Left lung (tissue), 10 donors: ENCODE measurements around the gene MFAP4. TPM values are rescaled to one million over a fixed set of nuclear protein-coding genes. Genes with fewer than 3 reads are reported as not detected.

ENCODE experiments used
- ATAC-seq: fragments of 200-7000 bp; cut with Tn5 transposase; one replicate; pipeline ENCODE4 v1.9.1; 2020; ENCODE audit warnings: moderate library complexity
- DNase-seq, 4 donors: peaks; one replicate each; pipeline ENCODE4 v3.0.0-alpha.2; 2013 to 2020
- H3K27ac ChIP-seq, 2 donors: fragments of 200-600 bp; sonication (generic) in 1 of 2; one replicate each; pipeline versions ENCODE4 v1.5.0 to v1.8.0; 2020 to 2021
- H3K27me3 ChIP-seq, 2 donors: fragments of 200-600 bp; sonication (generic) in 1 of 2; one replicate each; pipeline versions ENCODE4 v1.5.0 to v1.8.0; 2020 to 2021
- H3K36me3 ChIP-seq, 2 donors: fragments of 200-600 bp; sonication (generic) in 1 of 2; one replicate each; pipeline versions ENCODE4 v1.5.0 to v1.8.0; 2020 to 2021
- H3K4me1 ChIP-seq, 2 donors: fragments of 200-600 bp; one replicate each; pipeline ENCODE4 v1.8.0; 2021
- H3K4me3 ChIP-seq, 2 donors: fragments of 200-600 bp; sonication (generic) in 1 of 2; one replicate each; pipeline versions ENCODE4 v1.5.0 to v1.8.0; 2020 to 2021; ENCODE audit warnings: mild to moderate bottlenecking in 1 of 2
- H3K9me3 ChIP-seq, 2 donors: fragments of 200-600 bp; sonication (generic) in 1 of 2; one replicate each; pipeline versions ENCODE4 v1.5.0 to v1.8.0; 2020 to 2021
- CTCF ChIP-seq, 2 donors: fragments of 200-600 bp; sonication (generic) in 1 of 2; IDR thresholded peaks; one replicate each; pipeline versions ENCODE4 v1.5.0 to v1.8.0; 2021; ENCODE audit warnings: antibody characterized with exemption in 2 of 2
- intact Hi-C, 2 donors: fragments of 100-400 bp; cut with DNase I; formaldehyde crosslinking; loops; one replicate each; pipeline versions ENCODE4 v1.11.2 to v1.14.2; 2022
- polyA plus RNA-seq, 6 donors: library from polyadenylated mRNA; unstranded; fragments of 120-200 nt; gene quantifications; one replicate each; pipeline ENCODE4 v1.2.1, GENCODE V29; 2013; ENCODE audit not compliant: insufficient read length in 6 of 6
- total RNA-seq, 2 donors: library from RNA; stranded (reverse); fragmentation: NEBNext Ultra II Directional; extraction: Animal tissue kit (Norgen Biotek cat#: 25700); gene quantifications; one replicate each; pipeline ENCODE4 v1.2.1, GENCODE V29; 2021
- donor health status: DM: no; HTN: yes; CAD: no.
- donor health status: DM: no; HTN: no; CAD: no.

The MFAP4 gene
- total and polyA plus RNA-seq, 8 donors: 91.0 to 601 (median 479) TPM

- intact Hi-C loops: no loop called here
- Histone ChIP-seq H3K4me3 (no peak overlapping the region), H3K9me3 (no peaks in the 10 kb centered on the region), H3K27me3 (peaks cover 0 to 18% of the 10 kb centered on the region in 2 donors), H3K4me1 (peaks cover 0 to 18% of the 10 kb centered on the region in 2 donors), H3K27ac (no peak overlapping the region), H3K36me3 (no peaks in the 10 kb centered on the region)
- ATAC-seq (no peak), DNase-seq (peak in 1 of 4 donors; percentile 15)
- no peak for TF ChIP-seq CTCF (IDR thresholded peaks at IDR 0.05)
Observed at GRCh38 chr17:19360772-19361171, 26.2 kb downstream of the MFAP4 start.

- H3K27ac ChIP-seq: no peak overlapping the region
- no peaks in the 10 kb centered on the region for H3K36me3 ChIP-seq
- peaks cover 0 to 12% of the 10 kb centered on the region in 2 donors for H3K27me3 ChIP-seq
- intact Hi-C loops: no loop called here
- H3K4me3 ChIP-seq: no peak overlapping the region
- H3K9me3 ChIP-seq: no peaks in the 10 kb centered on the region
- no peak for ATAC-seq
- peak in 2 of 4 donors; percentile 26 to 36 for DNase-seq
- no peak for TF ChIP-seq CTCF (IDR thresholded peaks at IDR 0.05)
- peaks cover 0 to 18% of the 10 kb centered on the region in 2 donors for H3K4me1 ChIP-seq
Observed at GRCh38 chr17:19359856-19360255, 27.1 kb downstream of the MFAP4 start.

- Histone ChIP-seq H3K4me1 (peaks cover 0 to 18% of the 10 kb centered on the region in 2 donors), H3K9me3 (no peaks in the 10 kb centered on the region), H3K27me3 (peaks cover 0 to 8% of the 10 kb centered on the region in 2 donors), H3K36me3 (no peaks in the 10 kb centered on the region), H3K27ac (no peak overlapping the region), H3K4me3 (no peak overlapping the region)
- peak in 1 of 4 donors; percentile 25 for DNase-seq
- ATAC-seq: no peak
- TF ChIP-seq CTCF (IDR thresholded peaks at IDR 0.05): no peak
- intact Hi-C loops: no loop called here
Observed at GRCh38 chr17:19359151-19359550, 27.8 kb downstream of the MFAP4 start.

- Histone ChIP-seq H3K27ac (no peak overlapping the region), H3K4me1 (peaks cover 0 to 11% of the 10 kb centered on the region in 2 donors), H3K27me3 (peaks cover 0 to 5% of the 10 kb centered on the region in 2 donors), H3K4me3 (no peak overlapping the region), H3K9me3 (no peaks in the 10 kb centered on the region), H3K36me3 (no peaks in the 10 kb centered on the region)
- intact Hi-C loops: no loop called here
- TF ChIP-seq CTCF (IDR thresholded peaks at IDR 0.05): no peak
- DNase-seq: peak in 1 of 4 donors; percentile 19
- ATAC-seq: no peak
Observed at GRCh38 chr17:19357761-19358160, 29.2 kb downstream of the MFAP4 start.

GRCh38 chr17:19357351-19357750 lies 29.6 kb downstream of the MFAP4 start:
- Histone ChIP-seq H3K27ac (no peak overlapping the region), H3K4me3 (no peak overlapping the region), H3K27me3 (peaks cover 0 to 5% of the 10 kb centered on the region in 2 donors), H3K9me3 (no peaks in the 10 kb centered on the region), H3K4me1 (peaks cover 0 to 10% of the 10 kb centered on the region in 2 donors), H3K36me3 (no peaks in the 10 kb centered on the region)
- no peak for TF ChIP-seq CTCF (IDR thresholded peaks at IDR 0.05)
- ATAC-seq: no peak
- intact Hi-C loops: no loop called here
- peak in 1 of 4 donors; percentile 13 for DNase-seq
